Measurements from ENCODE around the gene BUB1B.
"Not testable (repeated sequence)": the region's sequence is repeated elsewhere in the genome, so short reads cannot be mapped to it uniquely, and the experiment has no call there.

The BUB1B gene, protein sequence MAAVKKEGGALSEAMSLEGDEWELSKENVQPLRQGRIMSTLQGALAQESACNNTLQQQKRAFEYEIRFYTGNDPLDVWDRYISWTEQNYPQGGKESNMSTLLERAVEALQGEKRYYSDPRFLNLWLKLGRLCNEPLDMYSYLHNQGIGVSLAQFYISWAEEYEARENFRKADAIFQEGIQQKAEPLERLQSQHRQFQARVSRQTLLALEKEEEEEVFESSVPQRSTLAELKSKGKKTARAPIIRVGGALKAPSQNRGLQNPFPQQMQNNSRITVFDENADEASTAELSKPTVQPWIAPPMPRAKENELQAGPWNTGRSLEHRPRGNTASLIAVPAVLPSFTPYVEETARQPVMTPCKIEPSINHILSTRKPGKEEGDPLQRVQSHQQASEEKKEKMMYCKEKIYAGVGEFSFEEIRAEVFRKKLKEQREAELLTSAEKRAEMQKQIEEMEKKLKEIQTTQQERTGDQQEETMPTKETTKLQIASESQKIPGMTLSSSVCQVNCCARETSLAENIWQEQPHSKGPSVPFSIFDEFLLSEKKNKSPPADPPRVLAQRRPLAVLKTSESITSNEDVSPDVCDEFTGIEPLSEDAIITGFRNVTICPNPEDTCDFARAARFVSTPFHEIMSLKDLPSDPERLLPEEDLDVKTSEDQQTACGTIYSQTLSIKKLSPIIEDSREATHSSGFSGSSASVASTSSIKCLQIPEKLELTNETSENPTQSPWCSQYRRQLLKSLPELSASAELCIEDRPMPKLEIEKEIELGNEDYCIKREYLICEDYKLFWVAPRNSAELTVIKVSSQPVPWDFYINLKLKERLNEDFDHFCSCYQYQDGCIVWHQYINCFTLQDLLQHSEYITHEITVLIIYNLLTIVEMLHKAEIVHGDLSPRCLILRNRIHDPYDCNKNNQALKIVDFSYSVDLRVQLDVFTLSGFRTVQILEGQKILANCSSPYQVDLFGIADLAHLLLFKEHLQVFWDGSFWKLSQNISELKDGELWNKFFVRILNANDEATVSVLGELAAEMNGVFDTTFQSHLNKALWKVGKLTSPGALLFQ

DNA sequence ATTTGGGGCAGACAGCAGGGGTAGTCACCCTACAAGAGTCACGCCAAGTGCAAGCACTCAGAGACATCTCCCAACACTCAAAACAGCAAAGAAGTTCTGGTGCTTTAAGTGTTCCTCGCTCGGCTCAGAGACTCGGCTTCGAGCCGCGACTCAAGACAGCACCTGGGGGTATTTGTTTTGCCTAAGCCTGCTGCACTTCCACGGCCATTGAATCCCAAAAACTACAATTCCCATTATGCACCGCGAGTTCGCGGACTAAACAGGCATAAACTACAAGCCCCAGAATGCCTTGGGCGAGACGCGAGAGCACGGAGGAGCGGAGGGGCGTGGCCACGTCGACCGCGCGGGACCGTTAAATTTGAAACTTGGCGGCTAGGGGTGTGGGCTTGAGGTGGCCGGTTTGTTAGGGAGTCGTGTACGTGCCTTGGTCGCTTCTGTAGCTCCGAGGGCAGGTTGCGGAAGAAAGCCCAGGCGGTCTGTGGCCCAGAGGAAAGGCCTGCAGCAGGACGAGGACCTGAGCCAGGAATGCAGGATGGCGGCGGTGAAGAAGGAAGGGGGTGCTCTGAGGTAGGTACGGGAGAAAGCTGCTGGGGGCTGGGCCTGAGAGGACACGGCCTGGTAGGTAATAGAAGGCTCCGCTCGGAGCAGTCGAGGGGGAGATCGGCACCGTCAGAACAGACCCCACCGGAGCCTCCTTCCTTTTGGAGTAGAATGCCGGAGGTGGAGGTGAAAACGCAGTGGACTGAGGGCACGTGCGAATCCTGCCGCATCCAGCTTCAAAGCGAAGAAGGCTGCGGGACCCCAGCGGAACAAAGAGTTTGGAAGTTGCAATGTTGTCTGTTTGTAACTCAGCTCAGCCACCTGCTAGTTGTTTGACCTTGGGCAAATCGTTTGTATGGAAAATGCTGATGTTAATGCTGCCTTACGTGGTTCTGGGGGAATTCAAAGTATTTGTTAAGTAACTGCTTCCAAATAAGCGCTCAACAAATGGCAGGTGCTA, at the start of gene BUB1B:
BUB1B (plus strand) TSS at position 381 of the 1,000 bp plus-strand sequence; CDS start at position 533, 152 bp downstream.
- DNase-seq (ENCODE audit: low spot score), result peak; percentile 99

DNA sequence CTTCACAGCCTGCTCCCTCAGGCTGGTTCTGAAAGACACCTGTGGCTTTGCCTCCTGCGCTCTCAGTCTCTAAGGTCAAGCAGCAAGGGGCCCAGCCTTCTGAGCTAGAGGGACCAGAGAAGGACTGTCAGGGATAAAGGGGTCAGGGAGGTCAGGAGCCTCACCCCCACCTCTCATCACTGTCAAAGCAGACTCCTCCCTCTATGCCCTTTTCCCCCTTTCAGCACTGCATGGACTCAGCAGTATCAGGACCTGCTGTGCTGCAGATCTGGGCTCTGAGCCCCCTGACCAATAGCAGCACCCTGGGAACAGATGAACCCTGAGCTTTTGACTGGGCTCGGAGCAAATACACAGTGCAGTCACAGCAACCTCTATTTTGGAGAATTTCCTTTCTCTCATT, 49.0 kb upstream of the BUB1B start:
- DNase-seq (ENCODE audit: low spot score), result no peak

DNA sequence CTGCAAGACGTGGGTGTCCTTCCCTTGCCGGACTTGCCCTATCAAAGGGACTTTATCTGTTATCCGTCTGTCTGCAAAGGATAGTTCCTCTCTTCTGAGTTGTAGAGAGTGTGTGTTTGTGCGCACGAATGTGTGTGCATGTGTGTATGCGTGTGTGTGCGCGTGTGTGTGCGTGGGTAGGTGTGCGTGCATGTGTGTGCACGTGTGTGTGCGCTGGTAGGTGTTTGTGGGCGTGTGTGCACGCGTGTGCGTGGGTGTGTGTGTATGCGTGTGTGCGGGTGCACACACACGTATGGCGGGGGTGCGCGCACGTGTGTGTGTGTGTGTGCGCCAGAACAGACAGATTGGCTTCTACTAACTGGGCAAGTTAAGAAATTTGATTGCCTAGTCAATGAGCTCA, 48.1 kb upstream of the BUB1B start:
- DNase-seq (ENCODE audit: low spot score), result no peak

DNA sequence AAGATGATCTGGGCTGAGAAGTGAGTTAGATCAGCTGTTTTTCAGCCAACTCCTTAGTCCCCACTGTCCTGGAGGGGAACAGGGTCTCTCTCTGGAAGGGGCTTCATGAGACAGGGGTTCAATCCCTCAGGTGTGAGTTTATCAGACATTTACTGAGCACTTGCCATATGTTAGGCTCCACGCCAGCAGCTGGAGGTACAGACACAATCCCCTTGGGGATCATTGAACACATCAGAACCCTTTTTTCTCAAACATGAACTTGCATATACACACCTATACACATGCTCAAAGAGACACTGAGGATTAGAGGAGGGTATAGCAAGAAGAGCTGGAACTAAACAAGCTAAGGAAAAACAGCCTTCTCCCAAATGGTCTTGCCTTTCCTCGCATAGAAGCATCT, 46.7 kb upstream of the BUB1B start:
- DNase-seq (ENCODE audit: low spot score), result no peak

DNA sequence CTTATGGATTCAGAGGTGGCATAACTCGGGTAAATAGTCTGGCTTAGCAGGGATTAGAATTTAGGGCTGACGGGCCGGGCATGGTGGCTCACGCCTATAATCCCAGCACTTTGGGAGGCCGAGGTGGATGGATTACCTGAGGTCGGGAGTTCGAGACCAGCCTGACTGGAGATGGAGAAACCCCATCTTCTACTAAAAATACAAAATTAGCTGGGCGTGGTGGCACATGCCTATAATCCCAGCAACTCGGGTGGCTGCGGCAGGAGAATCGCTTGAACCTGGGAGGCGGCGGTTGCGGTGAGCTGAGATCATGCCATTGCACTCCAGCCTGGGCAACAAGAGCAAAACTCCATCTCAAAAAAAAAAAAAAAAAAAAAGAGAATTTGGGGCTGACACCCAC, 45.8 kb upstream of the BUB1B start:
- not testable (repeated sequence) for DNase-seq (ENCODE audit: low spot score)

DNA sequence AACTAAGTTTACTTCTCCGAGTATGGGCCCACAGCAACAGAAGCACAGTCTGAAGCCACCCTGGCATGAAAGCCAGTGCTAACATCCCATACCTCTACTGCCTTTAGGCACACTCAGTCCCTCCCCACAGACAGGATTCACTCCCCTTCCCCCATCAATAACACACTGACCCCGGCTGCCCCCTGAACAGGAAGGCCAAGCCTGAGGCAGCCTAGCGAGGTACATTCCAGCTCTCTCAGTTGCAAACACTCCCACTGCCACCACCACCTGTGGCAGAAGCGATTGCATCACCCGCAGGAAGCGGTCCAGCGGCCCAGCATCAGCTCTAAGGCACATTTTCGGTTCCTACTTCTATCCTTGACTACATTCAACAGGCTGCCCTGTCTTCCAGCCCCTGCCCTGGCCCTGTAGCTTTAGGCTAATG, 45.2 kb upstream of the BUB1B start:
- no peak for DNase-seq (ENCODE audit: low spot score)

DNA sequence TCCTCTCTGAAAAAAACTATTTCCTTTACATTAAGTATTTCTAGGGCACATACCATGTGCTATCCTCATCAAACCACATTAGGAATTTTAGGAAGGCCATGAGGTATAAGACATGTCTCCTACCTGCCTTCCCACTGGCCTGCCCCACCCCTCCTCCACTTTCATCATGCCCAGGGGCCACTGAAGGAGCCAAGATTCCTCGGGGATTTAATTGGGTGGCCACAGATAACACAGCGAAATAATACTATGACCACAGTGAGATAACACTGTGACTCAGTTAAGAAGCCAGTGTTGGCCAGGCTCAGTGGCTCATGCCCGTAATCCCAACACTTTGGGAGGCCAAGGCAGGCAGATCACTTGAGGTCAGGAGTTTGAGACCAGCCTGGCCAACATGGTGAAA, 42.4 kb upstream of the BUB1B start:
- DNase-seq (ENCODE audit: low spot score), result no peak

DNA sequence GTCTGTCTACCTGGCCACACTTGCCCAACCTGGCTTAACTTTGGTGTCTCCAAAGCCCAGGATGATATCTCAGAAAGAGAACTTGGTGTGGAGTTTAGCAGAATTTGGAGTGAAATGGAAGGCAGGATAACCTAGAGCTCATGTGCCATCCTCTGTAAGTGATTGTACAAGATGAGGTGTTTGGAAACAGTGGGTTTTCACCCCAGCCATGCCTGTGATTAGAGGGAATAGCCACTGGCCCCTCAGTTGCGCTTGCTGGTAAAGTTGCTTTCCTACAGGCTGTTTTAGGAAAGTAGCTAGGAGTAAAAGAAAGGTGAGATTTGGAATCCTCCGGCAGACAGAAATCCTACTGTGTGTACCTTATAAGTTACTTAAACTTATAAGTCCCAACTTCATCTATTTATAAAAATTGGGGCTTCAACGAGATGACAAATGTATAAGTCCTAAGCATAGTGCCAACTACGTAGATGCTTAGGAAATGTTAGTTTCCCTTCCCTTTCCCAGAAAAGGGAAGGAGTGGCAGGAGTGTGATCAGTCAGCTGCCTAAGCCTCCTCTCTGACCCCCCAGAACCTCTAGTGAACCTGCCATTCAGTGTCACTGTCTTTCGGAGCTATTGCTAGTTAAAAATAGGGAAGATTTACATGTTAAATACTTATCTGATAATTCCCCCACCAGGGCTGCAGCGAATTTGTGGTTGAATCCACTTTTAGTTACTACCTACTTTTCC, 38.8 kb upstream of the BUB1B start:
- DNase-seq (ENCODE audit: low spot score), result no peak

DNA sequence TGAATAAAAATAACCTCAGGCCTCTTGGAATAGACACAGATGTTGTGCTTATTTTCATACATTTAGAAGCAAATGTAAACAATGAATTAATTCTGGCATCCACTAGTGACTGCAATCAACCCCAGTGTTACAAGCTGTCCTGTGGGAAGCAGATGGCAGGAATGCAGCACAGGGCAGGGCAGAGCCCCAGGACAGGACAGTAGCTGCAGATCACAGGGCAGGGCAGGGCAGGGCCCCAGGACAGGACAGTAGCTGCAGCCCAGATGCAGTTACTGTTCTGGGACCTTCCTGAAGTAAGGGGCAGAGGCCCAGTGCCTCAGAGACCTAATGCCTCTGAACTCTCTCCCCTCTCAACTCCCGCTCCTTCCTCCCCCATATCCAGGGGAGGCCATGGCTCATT, 37.9 kb upstream of the BUB1B start:
- DNase-seq (ENCODE audit: low spot score), result not testable (repeated sequence)

DNA sequence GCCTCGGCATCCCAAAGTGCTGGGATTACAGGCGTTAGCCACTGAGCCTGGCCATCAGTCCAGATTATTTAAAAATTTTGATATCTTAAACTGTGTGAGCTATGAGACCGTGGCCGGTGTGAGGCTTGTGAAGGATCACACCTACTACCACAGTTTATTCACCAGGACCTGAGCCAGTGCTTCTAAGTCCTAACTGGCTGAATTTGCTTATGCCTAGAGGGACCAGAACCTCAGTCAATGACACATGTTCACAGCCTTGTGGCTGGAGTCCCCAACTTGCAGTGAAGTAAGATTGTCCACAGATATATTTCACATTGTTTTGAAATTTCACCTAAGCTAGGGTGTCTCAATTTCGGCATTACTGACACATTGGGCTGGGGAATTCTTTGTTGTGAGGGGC, 37.0 kb upstream of the BUB1B start:
- not testable (repeated sequence) for DNase-seq (ENCODE audit: low spot score)

DNA sequence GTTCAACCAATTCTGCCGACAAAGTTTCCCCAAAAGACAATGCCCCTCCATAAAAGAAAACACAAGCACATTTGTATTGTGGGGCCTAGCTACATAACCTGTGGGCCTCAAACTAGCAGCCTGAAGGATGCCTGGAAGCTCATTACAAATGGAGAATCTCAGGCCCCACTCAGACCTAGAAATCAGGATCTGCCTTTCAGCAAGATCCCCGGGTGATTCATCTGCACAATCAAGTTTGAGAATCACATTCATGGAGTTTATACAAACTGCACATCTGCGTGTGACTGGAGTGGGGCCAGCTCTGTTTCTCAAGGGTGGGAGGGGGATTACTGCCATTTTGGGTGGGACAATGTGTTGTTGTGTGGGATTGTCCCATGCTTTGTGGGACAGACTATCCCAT, 36.5 kb upstream of the BUB1B start:
- DNase-seq (ENCODE audit: low spot score), result not testable (repeated sequence)

DNA sequence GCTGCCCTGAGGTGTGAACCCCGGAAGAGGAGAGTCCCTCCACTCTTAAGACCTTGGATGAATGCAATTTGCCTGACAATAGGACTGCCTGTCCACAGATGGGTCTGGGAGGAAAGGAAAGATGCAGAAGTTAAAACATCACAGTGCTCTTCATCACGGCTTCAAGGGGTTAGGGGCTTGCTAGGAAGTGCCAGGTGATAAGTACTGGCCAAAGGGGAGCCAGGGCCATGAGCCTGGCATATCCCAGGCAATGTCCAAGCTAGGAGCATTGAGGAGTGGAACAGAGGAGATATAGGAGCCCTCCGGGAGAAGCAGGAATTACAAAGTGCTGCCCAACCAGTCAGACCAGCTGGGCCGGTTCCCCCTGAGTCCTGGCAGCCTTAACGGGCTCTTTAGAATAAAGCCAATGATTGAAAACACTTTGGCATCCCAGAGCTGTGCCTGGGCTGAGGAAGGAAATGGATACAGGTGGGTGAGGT, 36.0 kb upstream of the BUB1B start:
- DNase-seq (ENCODE audit: low spot score), result not testable (repeated sequence)

DNA sequence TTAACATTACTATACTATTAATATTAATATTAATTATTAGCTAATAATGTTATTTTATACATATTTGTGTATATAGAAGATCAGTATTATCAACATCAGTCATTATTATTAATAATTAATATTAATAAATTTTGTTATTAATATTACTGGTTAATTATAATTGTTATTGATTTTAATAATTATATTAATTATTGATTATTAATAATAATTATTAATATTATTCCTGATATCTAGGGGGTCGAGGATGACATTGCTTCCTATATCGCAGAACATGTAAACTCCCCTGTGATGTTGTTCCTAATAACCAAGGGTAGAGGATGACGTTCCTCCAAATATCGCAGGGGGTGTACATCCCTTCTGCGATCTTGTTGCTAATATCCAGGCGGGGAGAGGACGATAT, 34.9 kb upstream of the BUB1B start:
- DNase-seq (ENCODE audit: low spot score), result no peak

DNA sequence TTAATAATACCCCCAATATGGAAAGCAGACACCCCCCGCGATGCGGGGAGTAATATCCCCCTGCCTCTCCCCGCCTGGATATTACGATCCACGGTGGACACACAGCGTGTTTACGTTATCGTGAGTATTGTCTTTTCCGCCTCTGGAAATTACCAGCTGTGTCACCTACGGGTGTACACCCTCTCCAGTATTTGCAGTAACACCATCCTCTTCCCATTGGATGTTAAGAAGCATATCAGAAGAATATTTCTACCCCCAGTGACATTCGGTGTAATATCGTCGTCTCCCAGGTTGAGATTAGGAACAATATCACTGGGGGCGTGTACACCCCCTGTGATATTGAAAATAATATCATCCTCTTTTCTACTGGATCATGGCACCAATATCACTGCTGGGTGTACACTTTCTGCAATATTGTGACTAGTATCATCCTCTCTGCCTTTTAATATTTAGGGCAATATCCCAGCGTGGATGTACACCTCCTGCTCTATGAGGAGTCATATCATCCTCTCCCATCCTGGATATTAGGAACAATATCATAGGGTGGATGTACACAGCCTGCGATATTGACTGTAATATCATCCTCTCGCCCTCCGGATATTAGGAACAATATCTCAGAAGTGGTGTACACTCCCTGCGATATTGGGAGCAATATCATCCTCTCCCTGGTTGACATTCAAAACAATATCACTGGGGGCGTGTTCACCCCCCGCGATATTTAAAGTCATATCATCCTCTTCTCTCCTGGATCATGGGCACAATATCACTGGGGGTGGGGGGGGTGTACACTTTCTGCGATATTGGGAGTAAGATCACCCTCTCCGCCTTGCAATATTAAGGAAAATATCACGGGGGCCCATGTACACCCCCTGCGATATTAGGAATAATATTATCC, 31.9 kb upstream of the BUB1B start:
- DNase-seq (ENCODE audit: low spot score), result no peak

DNA sequence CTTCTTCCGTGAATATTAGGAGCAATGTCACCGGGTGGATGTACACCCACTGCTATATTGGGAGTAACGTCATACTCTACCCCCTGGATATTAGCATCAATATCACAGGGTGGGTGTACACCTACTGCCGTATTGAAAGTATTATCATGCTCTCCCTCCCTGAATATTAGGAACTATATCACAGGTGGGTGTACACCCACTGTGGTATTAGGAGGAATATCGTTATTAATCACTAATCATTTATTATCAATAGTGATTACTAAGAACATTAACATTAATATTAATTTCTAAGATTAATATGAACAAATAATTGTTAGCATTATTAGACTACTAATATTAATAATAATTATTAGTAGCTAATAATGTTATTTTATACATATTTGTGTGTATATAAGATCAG, 30.8 kb upstream of the BUB1B start:
- DNase-seq (ENCODE audit: low spot score), result no peak

DNA sequence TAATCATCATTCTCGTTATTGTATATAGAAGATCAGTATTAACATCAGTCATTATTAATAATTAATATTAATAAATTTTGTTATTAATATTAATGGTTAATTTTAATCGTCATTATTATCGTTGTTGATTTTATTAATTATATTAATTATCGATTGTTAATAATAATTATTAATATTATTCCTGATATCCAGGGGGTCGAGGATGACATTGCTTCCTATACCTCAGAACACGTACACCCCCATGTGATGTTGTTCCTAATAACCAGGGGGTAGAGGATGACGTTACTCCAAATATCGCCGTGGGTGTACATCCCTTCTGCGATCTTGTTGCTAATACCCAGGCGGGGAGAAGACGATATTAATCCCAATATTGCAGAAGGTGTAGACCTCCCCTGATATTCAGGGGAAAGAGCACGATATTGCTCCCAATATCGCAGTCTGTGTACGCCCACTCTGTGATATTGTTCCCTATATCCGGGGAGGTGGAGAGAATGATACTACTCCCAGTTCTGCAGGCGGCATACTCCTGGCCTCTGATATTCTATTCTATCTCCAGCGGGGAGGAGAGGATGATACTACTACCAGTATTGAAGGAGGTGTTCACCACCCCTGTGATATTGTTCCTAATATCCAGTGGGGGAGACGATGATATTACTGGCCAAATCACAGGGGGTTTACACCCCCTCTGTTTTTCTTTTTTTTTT, 29.9 kb upstream of the BUB1B start:
- DNase-seq (ENCODE audit: low spot score), result no peak

DNA sequence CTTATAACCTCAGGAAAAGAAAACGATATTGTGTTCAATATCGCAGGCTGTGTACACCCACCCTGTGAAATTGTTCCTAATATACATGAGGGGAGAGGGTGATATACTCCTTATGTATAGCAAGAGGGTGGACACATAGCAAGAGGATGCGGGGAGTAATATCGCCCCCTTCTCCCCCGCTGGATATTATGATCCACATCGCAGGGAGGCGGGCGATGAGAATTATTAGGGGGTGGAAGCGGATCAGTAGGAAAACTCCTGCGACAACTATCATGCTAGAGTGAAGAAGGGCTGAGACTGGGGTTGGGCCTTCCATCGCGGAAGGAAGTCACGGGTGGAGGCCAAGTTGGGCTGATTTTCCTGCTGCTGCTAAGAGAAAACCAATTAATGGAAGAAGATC, 27.3 kb upstream of the BUB1B start:
- no peak for DNase-seq (ENCODE audit: low spot score)

DNA sequence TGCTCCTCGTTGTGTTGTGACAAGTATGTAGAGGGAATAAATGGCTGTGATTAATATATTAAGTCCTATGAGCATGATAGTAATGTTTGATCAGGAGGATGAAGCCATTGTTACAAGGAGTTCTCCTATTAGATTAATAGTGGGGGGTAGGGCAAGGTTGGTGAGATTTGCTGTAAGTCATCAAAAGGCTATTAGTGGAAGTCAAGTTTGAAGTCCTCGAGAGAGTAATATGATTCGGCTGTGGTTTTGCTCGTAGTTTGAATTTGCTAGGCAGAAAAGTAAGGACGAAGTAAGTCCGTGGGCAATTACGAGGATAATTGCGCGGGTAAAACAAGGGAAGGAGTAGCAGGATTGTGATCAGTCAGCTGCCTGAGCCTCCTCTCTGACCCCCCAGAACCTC, 26.0 kb upstream of the BUB1B start:
- DNase-seq (ENCODE audit: low spot score), result no peak

DNA sequence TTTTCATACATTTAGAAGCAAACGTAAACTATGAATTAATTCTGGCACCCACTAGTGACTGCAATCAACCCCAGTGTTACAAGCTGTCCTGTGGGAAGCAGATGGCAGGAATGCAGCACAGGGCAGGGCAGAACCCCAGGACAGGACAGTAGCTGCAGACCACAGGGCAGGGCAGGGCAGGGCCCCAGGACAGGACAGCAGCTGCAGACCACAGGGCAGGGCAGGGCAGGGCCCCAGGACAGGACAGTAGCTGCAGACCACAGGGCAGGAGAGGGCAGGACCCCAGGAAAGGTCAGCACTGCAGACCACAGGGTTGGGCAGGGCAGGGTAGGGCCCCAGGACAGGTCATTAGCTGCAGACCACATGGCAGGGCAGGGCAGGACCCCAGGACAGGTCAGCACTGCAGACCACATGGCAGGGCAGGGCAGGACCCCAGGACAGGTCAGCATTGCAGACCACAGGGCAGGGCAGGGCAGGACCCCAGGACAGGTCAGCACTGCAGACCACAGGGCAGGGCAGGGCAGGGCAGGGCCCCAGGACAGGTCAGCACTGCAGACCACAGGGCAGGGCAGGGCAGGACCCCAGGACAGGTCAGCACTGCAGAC, 24.9 kb upstream of the BUB1B start:
- not testable (repeated sequence) for DNase-seq (ENCODE audit: low spot score)

Measured in AG20443 (cell line).